Activated CD4-positive, alpha-beta T cell treated with anti-CD3 and anti-CD28 coated beads for 24 hours (primary cell): Measurements from ENCODE around the gene HOXA5.

Experiments used
- DNase-seq, 2 donors: peaks; one replicate each; pipeline ENCODE4 v3.0.0-alpha.2; 2020; ENCODE audit warnings: low read depth in 2 of 2

HOXA5 gene

GRCh38 chr7:27160145-27160545, 16.7 kb upstream of the HOXA5 start:
- DNase-seq: no peak

- no peak for DNase-seq
Measured at GRCh38 chr7:27159266-27160144, 16.0 kb upstream of the HOXA5 start.

- no peak for DNase-seq
Measured at GRCh38 chr7:27158436-27159265, 15.2 kb upstream of the HOXA5 start.

GRCh38 chr7:27157702-27158431, 14.4 kb upstream of the HOXA5 start:
- no peak for DNase-seq

GRCh38 chr7:27156916-27157701, 13.6 kb upstream of the HOXA5 start:
- DNase-seq: no peak

GRCh38 chr7:27156508-27156898, 13.0 kb upstream of the HOXA5 start, which contains the start of gene HOXA7:
HOXA7 (minus strand) TSS chr7:27156675; CDS start chr7:27156545, 130 bp downstream.
- DNase-seq: no peak

- DNase-seq: no peak
Measured at GRCh38 chr7:27155816-27156507, 12.5 kb upstream of the HOXA5 start.

- DNase-seq: no peak
Measured at GRCh38 chr7:27154901-27155815, 11.7 kb upstream of the HOXA5 start.

GRCh38 chr7:27154369-27154768, 10.9 kb upstream of the HOXA5 start:
- no peak for DNase-seq

- no peak for DNase-seq
Measured at GRCh38 chr7:27153526-27153925, 10.0 kb upstream of the HOXA5 start.

GRCh38 chr7:27152816-27153442, 9.4 kb upstream of the HOXA5 start:
- no peak for DNase-seq

- DNase-seq: no peak
Measured at GRCh38 chr7:27151931-27152815, 8.7 kb upstream of the HOXA5 start, which contains the start of gene HOXA3. HOXA3 (minus strand) TSS chr7:27152583; CDS start chr7:27110640, 41,943 bp downstream.

- no peak for DNase-seq
Measured at GRCh38 chr7:27151341-27151930, 8.0 kb upstream of the HOXA5 start.

- DNase-seq: peak; percentile 41 to 55
Measured at GRCh38 chr7:27150568-27151340, 7.3 kb upstream of the HOXA5 start.

GRCh38 chr7:27149842-27150567, 6.5 kb upstream of the HOXA5 start:
- no peak for DNase-seq
